Measurements from ENCODE around the gene PIR. TPM values are rescaled to one million over a fixed set of nuclear protein-coding genes. Genes with fewer than 3 reads are reported as not detected.

Gene PIR
- total RNA-seq = 1.4 and 4.9 TPM in 2 replicates

- H3K27me3 ChIP-seq (ENCODE audit: control insufficient read depth, insufficient read depth, low read length) = no peaks in the 10 kb centered on the region
- DNase-seq (ENCODE audit: low read depth) = peak; percentile 48
- H3K4me3 ChIP-seq (ENCODE audit: low read depth, low read length) = peak within 1 kb of the TSS; percentile 48
- no peaks in the 10 kb centered on the region for H3K36me3 ChIP-seq (ENCODE audit: control insufficient read depth, insufficient read depth, low read length)
- TF ChIP-seq, protein P1, sequence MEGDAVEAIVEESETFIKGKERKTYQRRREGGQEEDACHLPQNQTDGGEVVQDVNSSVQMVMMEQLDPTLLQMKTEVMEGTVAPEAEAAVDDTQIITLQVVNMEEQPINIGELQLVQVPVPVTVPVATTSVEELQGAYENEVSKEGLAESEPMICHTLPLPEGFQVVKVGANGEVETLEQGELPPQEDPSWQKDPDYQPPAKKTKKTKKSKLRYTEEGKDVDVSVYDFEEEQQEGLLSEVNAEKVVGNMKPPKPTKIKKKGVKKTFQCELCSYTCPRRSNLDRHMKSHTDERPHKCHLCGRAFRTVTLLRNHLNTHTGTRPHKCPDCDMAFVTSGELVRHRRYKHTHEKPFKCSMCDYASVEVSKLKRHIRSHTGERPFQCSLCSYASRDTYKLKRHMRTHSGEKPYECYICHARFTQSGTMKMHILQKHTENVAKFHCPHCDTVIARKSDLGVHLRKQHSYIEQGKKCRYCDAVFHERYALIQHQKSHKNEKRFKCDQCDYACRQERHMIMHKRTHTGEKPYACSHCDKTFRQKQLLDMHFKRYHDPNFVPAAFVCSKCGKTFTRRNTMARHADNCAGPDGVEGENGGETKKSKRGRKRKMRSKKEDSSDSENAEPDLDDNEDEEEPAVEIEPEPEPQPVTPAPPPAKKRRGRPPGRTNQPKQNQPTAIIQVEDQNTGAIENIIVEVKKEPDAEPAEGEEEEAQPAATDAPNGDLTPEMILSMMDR (IDR thresholded peaks at IDR 0.05; ENCODE audit: insufficient read depth, low read length, poor library complexity, severe bottlenecking) = peak; percentile 60
These were observed at the start of gene PIR for GRCh38 chrX:15493118-15493962. TSS of gene PIR (minus strand) at chrX:15493333. CDS start at chrX:15491257, 2,076 bp downstream.

DNA sequence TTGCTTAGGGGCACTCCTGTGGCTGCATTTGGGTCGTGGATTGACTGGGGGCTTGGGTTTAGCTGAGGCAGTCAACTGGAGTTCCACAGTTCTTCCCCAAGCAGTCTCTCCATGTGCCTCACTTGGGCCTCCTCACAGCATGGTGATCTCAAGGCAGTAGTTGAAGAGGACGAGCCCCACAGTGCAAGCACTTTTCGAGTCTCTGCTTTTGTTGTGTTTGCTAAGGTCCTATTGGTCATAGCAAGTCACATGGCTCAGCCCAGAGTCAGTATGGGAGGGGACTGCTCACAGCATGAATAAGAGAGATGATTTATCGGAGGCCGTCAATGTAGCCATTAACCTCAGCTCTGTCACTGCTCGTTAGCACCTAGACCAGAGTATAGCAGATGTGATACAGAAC lies 37.2 kb upstream of the PIR start:
- H3K27me3 ChIP-seq (ENCODE audit: control insufficient read depth, insufficient read depth, low read length) = no peaks in the 10 kb centered on the region
- H3K4me3 ChIP-seq (ENCODE audit: low read depth, low read length) = no peak overlapping the region
- no peak for DNase-seq (ENCODE audit: low read depth)
- H3K36me3 ChIP-seq (ENCODE audit: control insufficient read depth, insufficient read depth, low read length) = no peaks in the 10 kb centered on the region
- TF ChIP-seq, protein P1 (IDR thresholded peaks at IDR 0.05; ENCODE audit: insufficient read depth, low read length, poor library complexity, severe bottlenecking) = no peak

- Histone ChIP-seq H3K27me3 (ENCODE audit: control insufficient read depth, insufficient read depth, low read length) (no peaks in the 10 kb centered on the region), H3K36me3 (ENCODE audit: control insufficient read depth, insufficient read depth, low read length) (no peaks in the 10 kb centered on the region), H3K4me3 (ENCODE audit: low read depth, low read length) (no peak overlapping the region)
- DNase-seq (ENCODE audit: low read depth) = no peak
- TF ChIP-seq, protein P1 (IDR thresholded peaks at IDR 0.05; ENCODE audit: insufficient read depth, low read length, poor library complexity, severe bottlenecking) = no peak
These were observed 36.0 kb upstream of the PIR start for GRCh38 chrX:15529165-15529564.

DNA sequence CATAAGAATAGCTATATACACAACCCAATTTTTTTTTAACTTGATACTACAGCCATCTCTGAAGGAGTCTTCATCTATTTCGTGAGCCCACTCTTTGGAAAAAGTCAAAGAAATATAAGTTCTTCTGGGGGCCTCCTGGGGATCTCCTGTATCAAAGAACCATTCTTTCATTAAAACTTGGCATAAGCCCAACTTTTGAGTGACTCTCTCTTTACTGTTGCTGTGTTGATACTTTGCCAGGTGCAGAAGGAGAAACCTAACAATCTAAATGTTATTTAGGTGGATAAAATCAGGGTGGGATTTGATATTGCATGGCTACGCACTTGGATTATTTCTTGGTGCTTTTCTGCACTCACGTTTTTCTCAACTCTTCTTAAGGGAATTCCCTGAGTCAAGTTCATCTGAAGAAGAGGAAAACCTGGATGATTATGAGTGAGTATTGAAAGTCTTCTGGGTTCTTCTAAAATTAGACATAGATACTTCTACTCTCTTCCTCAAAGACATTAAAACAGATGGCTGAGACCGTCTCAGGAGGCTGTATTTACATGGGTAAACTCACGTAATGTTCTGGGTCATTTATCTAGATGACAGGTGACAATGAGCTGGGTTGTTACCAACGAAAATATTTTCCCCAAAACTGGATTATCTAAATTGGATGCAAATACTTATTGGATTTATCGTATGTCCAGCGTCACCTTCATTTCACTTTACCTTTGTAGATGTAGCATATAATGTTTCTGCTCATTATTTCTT lies 32.7 kb upstream of the PIR start:
- TF ChIP-seq, protein P1 (IDR thresholded peaks at IDR 0.05; ENCODE audit: insufficient read depth, low read length, poor library complexity, severe bottlenecking) = no peak

DNA sequence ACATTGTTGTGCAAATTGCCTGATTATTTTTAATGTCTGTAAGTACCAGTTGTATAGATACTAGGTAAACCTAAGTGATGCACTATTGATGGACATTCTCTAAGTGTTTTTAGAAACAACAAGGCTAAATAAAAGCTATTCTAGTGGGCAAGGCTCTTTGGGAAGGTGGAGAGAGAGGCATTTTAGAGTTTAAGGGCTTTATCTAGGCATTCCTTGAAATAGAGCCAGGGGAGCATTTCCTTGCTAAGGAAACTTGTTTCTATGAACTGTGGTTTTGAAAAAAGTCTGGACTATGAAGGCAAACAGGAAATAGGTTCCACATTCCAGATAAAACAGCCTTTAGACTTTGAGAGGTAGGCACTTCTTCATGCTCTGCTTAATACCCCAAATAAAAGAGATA lies 31.3 kb upstream of the PIR start:
- peak; percentile 9 for DNase-seq (ENCODE audit: low read depth)
- TF ChIP-seq, protein P1 (IDR thresholded peaks at IDR 0.05; ENCODE audit: insufficient read depth, low read length, poor library complexity, severe bottlenecking) = no peak
- no peak overlapping the region for H3K4me3 ChIP-seq (ENCODE audit: low read depth, low read length)
- H3K36me3 ChIP-seq (ENCODE audit: control insufficient read depth, insufficient read depth, low read length) = no peaks in the 10 kb centered on the region
- H3K27me3 ChIP-seq (ENCODE audit: control insufficient read depth, insufficient read depth, low read length) = no peaks in the 10 kb centered on the region

More for the DNA sequence above, 32.7 kb upstream of the PIR start:
- Histone ChIP-seq H3K4me3 (ENCODE audit: low read depth, low read length) (no peak overlapping the region), H3K27me3 (ENCODE audit: control insufficient read depth, insufficient read depth, low read length) (no peaks in the 10 kb centered on the region), H3K36me3 (ENCODE audit: control insufficient read depth, insufficient read depth, low read length) (no peaks in the 10 kb centered on the region)
- no peak for DNase-seq (ENCODE audit: low read depth)

All from kidney epithelial cell (primary cell).